ENCODE data around the gene GPR84. TPM values are rescaled to one million over a fixed set of nuclear protein-coding genes. Genes with fewer than 3 reads are reported as not detected.

GPR84 gene
- polyA plus RNA-seq, 2 of the 4 experiments (the other 2 are of a cell fraction): not detected

GRCh38 chr12:54412786-54413185 lies 48.5 kb upstream of the GPR84 start:
- WGBS (ENCODE audit: missing lambda C conversion rate): 90% methylated on average over 3 of the region's 3 CpGs
- no peaks in the 10 kb centered on the region for H3K9me3 ChIP-seq
- ATAC-seq: no peak
- no peak for TF ChIP-seq NFE2L2 (conservative IDR thresholded peaks at IDR 0.05; ENCODE audit: low read length)
- ChIA-PET POLR2A (no interaction called here), CTCF (interaction anchor here (1.2 to 47.9 kb wide), 6 partner anchors 12 to 34 kb away, joined by 4 to 1279 read pairs (median 8); no protein-coding TSS in a partner anchor)
- peak overlapping the region in 1 of 2 experiments; percentile 74; a peak in 1 of 6 replicates for H3K27ac ChIP-seq
- no peak for FAIRE-seq
- H3K4me1 ChIP-seq: peaks cover 53% of the 10 kb centered on the region
- no peak for DNase-seq (ENCODE audit: low read depth in 1 of 2, low spot score in 1 of 2)
- H3K4me2 ChIP-seq: no peak overlapping the region
- no peak overlapping the region for H3K4me3 ChIP-seq

DNA sequence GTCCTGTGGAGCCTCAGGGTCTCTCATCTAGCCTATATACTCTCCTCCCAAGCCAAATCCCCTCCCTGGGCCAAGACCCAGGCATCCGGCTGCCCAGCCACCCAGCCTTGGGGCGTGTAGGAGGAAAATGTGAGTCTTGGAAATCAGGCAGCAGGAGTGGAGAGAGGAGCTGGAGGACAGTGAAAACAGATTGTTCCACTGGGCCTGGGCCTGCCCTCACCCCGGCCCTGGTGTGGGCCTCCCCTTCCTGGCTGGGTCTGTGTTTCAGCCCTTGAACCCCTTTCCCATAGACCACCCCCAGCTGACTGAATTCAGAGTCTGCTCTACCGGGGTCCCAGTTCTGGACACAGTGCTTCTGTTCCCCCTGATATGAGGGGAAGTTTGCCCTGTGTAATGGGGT lies 48.1 kb upstream of the GPR84 start:
- POLR2A ChIA-PET: no interaction called here
- no peak for TF ChIP-seq HEYL (CRISPR knock-in tag; IDR thresholded peaks at IDR 0.05)
- TF ChIP-seq NPAS2 (CRISPR knock-in tag; IDR thresholded peaks at IDR 0.05; ENCODE audit: borderline replicate concordance): no peak
- no peak for TF ChIP-seq KDM1A (IDR thresholded peaks at IDR 0.05; ENCODE audit: low read depth)
- no peak for TF ChIP-seq ZC3H11A (IDR thresholded peaks at IDR 0.05)
- TF ChIP-seq ATOH8 (CRISPR knock-in tag; IDR thresholded peaks at IDR 0.05; ENCODE audit: low read depth): no peak
- TF ChIP-seq NFE2L2 (conservative IDR thresholded peaks at IDR 0.05; ENCODE audit: low read length): no peak
- no peak for TF ChIP-seq CBX2 (IDR thresholded peaks at IDR 0.05; ENCODE audit: borderline replicate concordance, low read depth)
- H3K27ac ChIP-seq: peak overlapping the region; percentile 52 to 74; a peak in 3 of 6 replicates
- DNase-seq (ENCODE audit: low read depth in 1 of 2, low spot score in 1 of 2) (no peak), FAIRE-seq (no peak), ATAC-seq (no peak)
- H3K9me3 ChIP-seq: no peaks in the 10 kb centered on the region
- CTCF ChIA-PET: interaction anchor here (1.2 to 47.9 kb wide), 7 partner anchors 12 to 33 kb away, joined by 4 to 1279 read pairs (median 8); no protein-coding TSS in a partner anchor
- H3K4me2 ChIP-seq: peak overlapping the region; percentile 54; the same call in 2 of the 3 replicates
- H3K4me3 ChIP-seq: no peak overlapping the region
- peaks cover 49% of the 10 kb centered on the region for H3K4me1 ChIP-seq
- WGBS (ENCODE audit: missing lambda C conversion rate): 78% methylated on average over 4 of the region's 4 CpGs

GRCh38 chr12:54411391-54412241 lies 47.3 kb upstream of the GPR84 start:
- peak; percentile 79 to 87 for ATAC-seq
- ChIA-PET CTCF (interaction anchor here (1.1 to 47.9 kb wide), 9 partner anchors 8 to 41 kb away, joined by 3 to 1279 read pairs (median 5); no protein-coding TSS in a partner anchor), POLR2A (interaction anchor here (0.8 kb wide), 1 partner anchor 9 kb away, joined by 3 read pairs; no protein-coding TSS in a partner anchor)
- no peak for TF ChIP-seq TP53 (CRISPR knock-in tag; IDR thresholded peaks at IDR 0.05)
- no peak for TF ChIP-seq RFX5 (IDR thresholded peaks at IDR 0.05)
- TF ChIP-seq, protein P1, sequence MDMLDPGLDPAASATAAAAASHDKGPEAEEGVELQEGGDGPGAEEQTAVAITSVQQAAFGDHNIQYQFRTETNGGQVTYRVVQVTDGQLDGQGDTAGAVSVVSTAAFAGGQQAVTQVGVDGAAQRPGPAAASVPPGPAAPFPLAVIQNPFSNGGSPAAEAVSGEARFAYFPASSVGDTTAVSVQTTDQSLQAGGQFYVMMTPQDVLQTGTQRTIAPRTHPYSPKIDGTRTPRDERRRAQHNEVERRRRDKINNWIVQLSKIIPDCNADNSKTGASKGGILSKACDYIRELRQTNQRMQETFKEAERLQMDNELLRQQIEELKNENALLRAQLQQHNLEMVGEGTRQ (IDR thresholded peaks at IDR 0.05): peak; percentile 65
- no peak for TF ChIP-seq HOXA7 (CRISPR knock-in tag; IDR thresholded peaks at IDR 0.05)
- no peak for TF ChIP-seq ELK1 (IDR thresholded peaks at IDR 0.05; ENCODE audit: low read depth, low read length)
- peak; percentile 27; the same call in 1 of the 2 replicates for TF ChIP-seq FOSL2 (IDR thresholded peaks at IDR 0.05)
- peak; percentile 58 for TF ChIP-seq FOSL2 (CRISPR knock-in tag; IDR thresholded peaks at IDR 0.05)
- TF ChIP-seq MAX (IDR thresholded peaks at IDR 0.05): peak; percentile 22; the same call in 1 of the 2 replicates
- peak; percentile 51; the same call in 1 of the 2 replicates for TF ChIP-seq JUNB (IDR thresholded peaks at IDR 0.05)
- FAIRE-seq: no peak
- Histone ChIP-seq H3K4me1 (peaks cover 42% of the 10 kb centered on the region), H3K4me2 (peak overlapping the region; percentile 54), H3K27ac (peak overlapping the region; percentile 52 to 74; a peak in 4 of 6 replicates), H3K4me3 (no peak overlapping the region), H3K9me3 (no peaks in the 10 kb centered on the region)
- WGBS (ENCODE audit: missing lambda C conversion rate): 63% methylated on average over 8 of the region's 10 CpGs
- DNase-seq (ENCODE audit: low read depth in 1 of 2, low spot score in 1 of 2): peak in 1 of 2 experiments; percentile 53
